HEK293 (cell line): ENCODE results near the gene MEGF6.

ENCODE experiments used
- BCL11B ChIP-seq: fragments of 450-650 bp; formaldehyde crosslinking; IDR thresholded peaks from 2 replicates; pipeline ENCODE4 v1.5.1; 2016; ENCODE audit warnings: low read depth, missing biosample characterization, missing genetic modification characterization
- KLF16 ChIP-seq: fragments of 450-650 bp; formaldehyde crosslinking; IDR thresholded peaks from 2 replicates; pipeline ENCODE4 v1.5.1; 2017; ENCODE audit warnings: missing biosample characterization, missing genetic modification characterization
- ZBTB49 ChIP-seq: fragments of 450-650 bp; formaldehyde crosslinking; IDR thresholded peaks from 2 replicates; pipeline ENCODE4 v1.5.1; 2016; ENCODE audit warnings: missing biosample characterization, missing genetic modification characterization, low read depth
- ZBTB7A ChIP-seq: fragments of 450-650 bp; formaldehyde crosslinking; IDR thresholded peaks from 2 replicates; pipeline ENCODE4 v1.5.1; 2016; ENCODE audit warnings: low read depth, missing biosample characterization, missing genetic modification characterization
- ZBTB8A ChIP-seq: fragments of 450-650 bp; formaldehyde crosslinking; IDR thresholded peaks from 2 replicates; pipeline ENCODE4 v1.5.1; 2016; ENCODE audit warnings: missing biosample characterization, missing genetic modification characterization
- ZFP3 ChIP-seq: fragments of 450-650 bp; formaldehyde crosslinking; IDR thresholded peaks from 2 replicates; pipeline ENCODE4 v1.5.1; 2016; ENCODE audit warnings: low read depth, missing biosample characterization, missing genetic modification characterization
- ZNF18 ChIP-seq: fragments of 450-650 bp; formaldehyde crosslinking; IDR thresholded peaks from 2 replicates; pipeline ENCODE4 v1.5.1; 2016; ENCODE audit warnings: missing biosample characterization, missing genetic modification characterization
- ZNF2 ChIP-seq: fragments of 450-650 bp; formaldehyde crosslinking; IDR thresholded peaks from 2 replicates; pipeline ENCODE4 v1.5.1; 2016; ENCODE audit warnings: missing biosample characterization, missing genetic modification characterization
- ZNF280C ChIP-seq: fragments of 450-650 bp; formaldehyde crosslinking; IDR thresholded peaks from 2 replicates; pipeline ENCODE4 v1.5.1; 2016; ENCODE audit warnings: missing biosample characterization, missing genetic modification characterization
- ZNF292 ChIP-seq: fragments of 450-650 bp; formaldehyde crosslinking; IDR thresholded peaks from 2 replicates; pipeline ENCODE4 v1.5.1; 2016; ENCODE audit warnings: low read depth, missing biosample characterization, missing genetic modification characterization, borderline replicate concordance
- ZNF394 ChIP-seq: fragments of 450-650 bp; formaldehyde crosslinking; IDR thresholded peaks from 2 replicates; pipeline ENCODE4 v1.5.1; 2016; ENCODE audit warnings: missing biosample characterization, missing genetic modification characterization, mild to moderate bottlenecking, moderate library complexity, borderline replicate concordance
- ZNF518A ChIP-seq: fragments of 450-650 bp; formaldehyde crosslinking; conservative IDR thresholded peaks from 2 replicates; pipeline ENCODE4 v1.5.1; 2016; ENCODE audit warnings: low read depth, missing biosample characterization, missing genetic modification characterization
- ZNF600 ChIP-seq: fragments of 450-650 bp; formaldehyde crosslinking; IDR thresholded peaks from 2 replicates; pipeline ENCODE4 v1.5.1; 2016; ENCODE audit warnings: missing biosample characterization, missing genetic modification characterization
- ZNF624 ChIP-seq: fragments of 450-650 bp; formaldehyde crosslinking; IDR thresholded peaks from 2 replicates; pipeline ENCODE4 v1.5.1; 2017; ENCODE audit warnings: missing biosample characterization, missing genetic modification characterization
- ZNF704 ChIP-seq: fragments of 450-650 bp; formaldehyde crosslinking; IDR thresholded peaks from 2 replicates; pipeline ENCODE4 v1.5.1; 2016; ENCODE audit warnings: missing biosample characterization, missing genetic modification characterization

MEGF6 gene

GRCh38 chr1:3477241-3477995 is 133.9 kb downstream of the MEGF6 start (continued):
- TF ChIP-seq ZNF292 (tag by site-specific recombination), result no peak
- no peak for TF ChIP-seq ZNF394 (tag by site-specific recombination)
- TF ChIP-seq ZNF18, result no peak
- peak; percentile 75; the same call in 1 of the 2 replicates for TF ChIP-seq BCL11B (tag by site-specific recombination)
- no peak for TF ChIP-seq ZNF704
- TF ChIP-seq ZNF280C, result no peak
- TF ChIP-seq ZBTB8A (tag by site-specific recombination), result 0 out of 2 replicates have a peak, but pooled peaks have one; percentile 13
- TF ChIP-seq KLF16 (tag by site-specific recombination), result no peak
- TF ChIP-seq ZNF624 (tag by site-specific recombination), result no peak
- TF ChIP-seq ZBTB49, result no peak
- no peak for TF ChIP-seq ZNF518A
- no peak for TF ChIP-seq ZFP3 (tag by site-specific recombination)
- TF ChIP-seq ZNF600 (tag by site-specific recombination), result peak; percentile 63
- TF ChIP-seq ZBTB7A, result peak; percentile 68
- TF ChIP-seq ZNF2, result no peak
- TF ChIP-seq, all 188 proteins: peak for 11
